HG03575 (cell line): ENCODE results near the gene ZNF880.
"Not testable (repeated sequence)": the region's sequence is repeated elsewhere in the genome, so short reads cannot be mapped to it uniquely, and the experiment has no call there.

ENCODE experiments used
- ATAC-seq: cut with Tn5 transposase; IDR thresholded peaks from one replicate; pipeline ENCODE4 v1.9.1; 2021; ENCODE audit not compliant: unreplicated experiment, insufficient number of reproducible peaks, low FRiP score; ENCODE audit errors: extremely low read depth

ZNF880 gene

DNA sequence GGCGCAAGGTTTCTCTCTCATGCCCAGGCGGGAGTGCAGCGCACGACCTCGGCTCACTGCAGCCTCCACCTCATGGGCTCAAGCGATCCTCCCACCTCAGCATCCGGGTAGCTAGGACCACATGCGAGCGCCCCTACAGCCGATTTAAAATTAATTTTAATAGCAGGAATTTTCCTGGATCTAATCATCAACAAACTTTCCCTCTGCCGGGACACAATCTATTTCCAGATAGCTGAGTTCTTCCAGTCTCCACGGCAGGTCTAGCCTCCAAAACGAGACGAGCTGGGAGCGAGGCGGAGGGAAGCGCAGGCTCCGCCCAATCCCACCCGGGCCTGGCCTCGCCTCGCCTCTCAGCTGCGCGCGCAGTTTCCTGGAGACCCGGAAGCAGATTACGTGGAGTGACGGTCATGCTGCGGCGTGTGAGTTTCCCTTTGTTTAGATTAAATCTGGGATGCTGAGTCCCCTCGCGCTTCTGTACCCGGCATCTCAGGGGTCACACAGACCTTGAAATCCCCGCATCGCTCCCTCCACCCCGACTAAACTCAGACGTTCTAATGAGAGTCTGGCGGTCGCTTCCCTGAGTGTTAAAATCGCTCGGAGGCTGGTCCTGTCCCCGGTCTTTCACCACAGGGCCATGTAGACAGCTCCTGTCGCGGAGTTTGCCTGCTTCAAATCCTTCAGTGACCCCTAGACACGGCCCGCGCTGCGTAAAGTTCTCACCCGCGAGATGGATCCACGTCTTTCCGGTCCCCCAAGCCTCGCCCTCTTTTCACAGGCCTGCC, at the start of gene ZNF880:
Gene ZNF880 (plus strand): TSS at position 365 of the 782 bp plus-strand sequence. CDS start 43 bp downstream, at position 408.
- no peak for ATAC-seq

DNA sequence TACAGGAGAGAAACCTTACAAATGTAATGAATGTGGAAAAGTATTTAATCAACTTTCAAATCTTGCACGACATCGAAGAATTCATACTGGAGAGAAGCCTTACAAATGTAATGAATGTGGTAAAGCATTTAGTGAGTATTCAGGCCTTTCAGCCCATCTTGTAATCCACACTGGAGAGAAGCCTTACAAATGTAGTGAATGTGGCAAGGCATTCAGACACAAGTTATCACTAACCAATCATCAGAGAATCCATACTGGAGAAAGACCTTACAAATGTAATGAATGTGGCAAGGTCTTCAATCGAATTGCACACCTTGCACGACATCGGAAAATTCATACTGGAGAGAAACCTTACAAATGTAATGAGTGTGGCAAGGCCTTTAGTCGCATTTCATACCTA, 47.3 kb upstream of the ZNF880 start:
- ATAC-seq = no peak

DNA sequence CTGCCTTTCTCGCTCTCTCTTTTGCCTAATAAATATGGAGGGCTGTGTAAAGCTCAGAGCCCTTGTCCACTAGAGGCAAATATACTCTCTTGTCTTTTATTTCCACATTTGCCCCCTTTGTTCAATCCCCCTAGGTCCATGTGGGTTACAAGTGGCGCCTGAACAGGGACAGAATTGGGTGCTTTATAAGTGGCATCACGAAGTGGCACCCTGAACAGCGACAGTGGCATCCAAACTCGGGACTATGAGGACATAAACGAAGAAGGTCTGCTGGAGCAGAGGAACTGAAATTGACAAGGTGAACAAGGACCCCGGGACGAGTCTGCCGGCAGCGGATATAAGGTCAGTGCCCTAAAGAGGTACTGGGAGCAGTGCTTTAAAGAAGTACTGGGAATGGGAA, 38.0 kb upstream of the ZNF880 start:
- ATAC-seq = no peak

DNA sequence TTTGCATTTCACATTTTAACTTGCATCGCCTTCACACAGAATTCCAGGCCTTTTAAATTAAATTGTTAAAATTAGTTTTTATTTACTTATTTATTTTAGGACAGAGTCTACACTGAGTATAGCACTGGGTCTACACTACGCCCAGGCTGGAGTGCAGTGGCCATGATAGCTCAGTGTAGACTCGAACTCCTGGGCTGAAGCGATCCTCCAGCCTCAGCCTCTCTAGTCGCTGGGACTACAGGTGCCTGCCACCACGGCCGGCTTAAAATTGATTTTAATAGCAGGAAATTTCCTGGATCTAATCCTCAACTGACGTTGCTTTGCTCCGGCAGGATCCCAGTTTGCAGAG, 34.0 kb upstream of the ZNF880 start:
- ATAC-seq = no peak

DNA sequence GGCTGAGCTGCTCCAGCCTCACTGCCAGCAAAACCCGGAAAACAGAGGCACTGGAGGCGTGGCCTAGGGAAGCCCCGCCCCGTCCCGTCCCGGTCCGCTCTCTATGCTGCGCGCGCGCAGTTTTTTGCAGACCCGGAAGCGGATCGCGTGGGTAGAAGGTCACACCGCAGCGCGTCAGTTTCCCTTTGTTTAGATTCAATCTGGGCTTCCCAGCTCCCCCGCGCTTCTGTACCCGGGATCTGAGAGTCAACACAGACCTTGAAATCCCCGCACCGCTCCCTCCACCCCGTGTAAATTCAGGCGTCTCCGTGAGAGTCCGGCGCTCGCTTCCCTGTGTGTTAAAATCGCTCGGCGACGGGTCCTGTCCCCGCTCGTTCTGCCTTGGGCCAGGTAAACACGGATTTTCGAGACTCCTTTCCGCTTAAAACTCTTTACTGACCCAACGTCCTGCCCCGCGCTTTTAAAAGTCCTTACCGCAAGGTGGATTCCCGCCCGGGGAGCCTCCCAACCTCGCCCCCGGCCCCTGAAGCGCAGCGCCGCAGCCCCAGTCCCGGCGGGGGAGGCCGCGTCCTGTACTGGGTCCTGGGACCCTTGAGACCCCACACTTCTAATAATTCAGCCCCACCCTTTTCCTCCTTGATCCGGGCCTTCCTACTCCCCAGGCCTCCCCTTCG, 33.5 kb upstream of the ZNF880 start, which contains the start of gene ZNF610:
Gene ZNF610 (plus strand): TSS at position 127 of the 674 bp plus-strand sequence. CDS start 12,930 bp downstream, outside the sequence.
- no peak for ATAC-seq

DNA sequence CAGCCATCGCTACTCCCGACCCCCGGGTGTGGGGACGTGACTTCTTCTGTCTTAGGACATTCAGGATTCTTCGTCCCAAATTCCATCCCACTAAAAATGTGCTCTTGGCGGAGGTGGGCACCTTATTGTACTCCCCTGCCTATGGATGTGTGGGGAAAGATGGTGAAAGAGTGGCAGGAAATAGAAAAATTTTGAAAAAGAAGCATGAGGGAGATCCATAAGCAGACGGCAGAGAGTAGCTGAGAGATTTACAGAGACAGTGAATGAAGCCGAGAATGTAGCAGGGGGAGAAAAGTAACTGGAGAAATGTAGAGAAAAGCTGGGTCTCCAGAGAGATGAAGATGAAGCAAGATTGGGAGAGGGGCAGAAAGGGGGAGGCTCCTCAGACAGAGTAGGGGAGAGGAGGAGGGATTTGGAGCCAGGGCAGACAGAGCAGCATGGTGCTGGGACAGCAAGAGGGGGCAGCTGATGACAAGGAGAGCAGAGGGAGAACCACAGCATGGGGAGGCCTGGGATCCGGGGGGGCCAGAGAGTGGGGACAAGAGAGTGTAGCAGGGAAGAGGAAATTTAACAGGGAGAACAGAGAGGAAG, 32.8 kb upstream of the ZNF880 start:
- ATAC-seq = no peak

DNA sequence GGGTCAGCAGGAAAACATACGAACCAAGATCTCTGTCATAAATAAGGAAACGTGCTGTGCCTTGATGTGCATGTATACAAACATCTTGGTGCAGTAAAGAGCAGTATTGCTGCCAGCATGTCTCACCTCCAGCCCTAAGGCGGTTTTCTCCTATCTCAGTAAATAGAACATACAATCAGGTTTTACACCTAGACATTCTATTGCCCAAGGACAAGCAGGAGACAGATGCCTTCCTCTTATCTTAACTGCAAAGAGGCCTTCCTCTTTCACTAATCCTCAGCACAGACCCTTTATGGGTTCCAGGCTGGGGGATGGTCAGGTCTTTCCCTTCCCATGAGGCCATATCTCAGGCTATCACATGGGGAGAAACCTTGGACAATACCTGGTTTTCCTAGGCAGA, 30.7 kb upstream of the ZNF880 start:
- ATAC-seq = not testable (repeated sequence)

DNA sequence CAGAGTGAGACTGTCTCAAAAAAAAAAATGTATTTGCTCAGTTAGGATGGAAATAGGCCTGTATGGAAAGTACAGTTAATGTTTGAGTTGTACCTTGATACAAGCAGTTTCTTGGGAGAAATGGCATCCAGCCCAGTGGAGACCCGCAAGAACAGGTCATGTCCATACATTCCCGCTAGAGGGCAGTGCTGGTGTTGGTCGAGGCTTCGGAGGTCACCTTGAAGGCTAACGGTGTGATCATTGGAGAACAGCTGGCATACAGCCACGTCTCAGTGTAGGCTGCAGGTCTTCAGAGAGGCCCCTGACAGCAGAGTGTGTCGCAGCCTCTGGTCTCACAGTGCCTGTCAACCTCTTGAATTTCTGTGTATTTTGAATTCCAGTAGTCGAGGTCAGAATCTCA, 26.2 kb upstream of the ZNF880 start:
- no peak for ATAC-seq

DNA sequence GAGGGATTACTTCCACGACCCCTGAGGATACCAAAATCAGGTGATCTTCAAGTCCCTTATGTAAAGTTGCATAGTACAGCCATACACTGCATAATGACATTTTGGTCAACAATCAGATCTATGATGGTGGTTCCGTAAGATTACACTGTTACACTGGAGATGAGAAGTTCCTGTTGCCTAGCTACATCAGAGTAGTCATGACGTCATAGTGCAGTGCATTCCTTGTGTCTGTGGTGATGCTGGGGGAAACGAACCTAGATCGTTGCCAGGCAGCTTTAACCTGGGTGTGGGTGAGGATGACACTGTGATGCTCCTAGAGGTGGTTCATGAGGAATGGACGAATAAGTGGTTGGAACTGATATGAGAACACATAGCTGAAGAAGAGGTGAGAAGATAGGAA, 24.6 kb upstream of the ZNF880 start:
- ATAC-seq = no peak

DNA sequence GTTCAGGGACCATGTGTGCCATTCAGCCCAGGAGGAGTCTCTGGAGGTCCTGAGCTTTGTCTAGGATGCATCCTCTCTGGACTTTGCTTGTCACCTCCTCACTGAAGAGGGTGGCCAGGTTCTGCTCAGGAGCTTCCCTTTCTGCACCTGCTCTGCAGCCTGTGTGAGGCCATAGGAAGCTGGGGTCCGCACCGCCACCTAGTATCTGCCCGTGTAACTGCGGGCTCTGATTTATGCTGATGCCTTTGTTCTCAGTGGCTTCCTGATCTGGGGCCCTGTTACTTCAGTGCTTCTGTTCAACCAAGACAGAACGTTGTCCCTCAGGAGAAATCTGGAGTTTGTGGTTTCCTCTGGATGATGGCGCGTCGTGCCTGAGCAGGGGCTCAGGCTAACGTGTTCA, 18.2 kb upstream of the ZNF880 start:
- ATAC-seq = no peak

DNA sequence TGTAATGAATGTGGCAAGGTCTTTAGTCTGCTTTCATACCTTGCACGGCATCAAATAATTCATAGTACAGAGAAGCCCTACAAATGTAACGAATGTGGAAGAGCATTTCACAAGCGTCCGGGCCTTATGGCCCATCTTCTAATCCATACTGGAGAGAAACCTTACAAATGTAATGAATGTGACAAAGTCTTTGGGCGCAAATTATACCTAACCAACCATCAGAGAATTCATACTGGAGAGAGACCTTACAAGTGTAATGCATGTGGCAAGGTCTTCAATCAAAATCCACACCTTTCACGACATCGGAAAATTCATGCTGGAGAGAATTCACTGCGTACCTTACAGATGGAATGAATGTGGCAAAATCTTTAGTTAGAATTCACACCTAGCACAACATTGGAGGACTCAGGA, 3.3 kb upstream of the ZNF880 start:
- ATAC-seq = no peak

DNA sequence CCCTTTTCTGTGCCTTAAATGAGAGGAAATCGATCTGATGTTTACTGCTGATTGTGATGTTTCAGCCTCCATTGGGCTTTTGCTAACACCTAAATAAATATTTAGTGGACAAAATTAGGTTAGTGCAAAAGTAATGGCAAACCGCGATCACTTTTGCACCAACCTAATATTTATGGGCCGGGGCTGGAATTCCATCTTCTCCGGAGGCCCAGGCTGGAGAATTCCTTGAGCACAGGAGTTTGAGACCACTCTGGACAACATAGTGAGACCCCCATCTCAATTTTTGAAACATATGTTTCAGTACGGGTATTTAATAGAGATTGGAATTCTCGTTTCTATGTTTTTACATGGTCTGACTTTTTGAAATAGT, 603 bp downstream of the ZNF880 start:
- no peak for ATAC-seq

DNA sequence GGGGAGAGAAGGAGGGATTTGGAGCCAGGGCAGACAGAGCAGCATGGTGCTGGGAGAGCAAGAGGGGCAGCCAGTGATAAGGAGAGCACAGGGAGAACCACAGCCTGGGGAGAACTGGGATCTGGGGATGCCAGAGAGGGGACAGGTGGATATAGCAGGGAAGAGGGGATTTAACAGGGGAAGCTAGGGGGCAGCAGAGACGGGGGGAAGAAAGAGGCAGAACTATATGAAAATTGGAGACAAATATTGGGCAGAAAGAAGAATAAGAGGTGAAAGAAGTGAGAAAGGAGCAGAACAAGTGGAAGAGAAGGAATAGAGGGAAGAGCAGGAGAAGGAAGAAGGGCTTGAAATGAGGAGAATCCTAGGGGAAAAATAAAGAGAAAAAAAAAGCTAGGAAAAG, 21.4 kb downstream of the ZNF880 start:
- no peak for ATAC-seq

DNA sequence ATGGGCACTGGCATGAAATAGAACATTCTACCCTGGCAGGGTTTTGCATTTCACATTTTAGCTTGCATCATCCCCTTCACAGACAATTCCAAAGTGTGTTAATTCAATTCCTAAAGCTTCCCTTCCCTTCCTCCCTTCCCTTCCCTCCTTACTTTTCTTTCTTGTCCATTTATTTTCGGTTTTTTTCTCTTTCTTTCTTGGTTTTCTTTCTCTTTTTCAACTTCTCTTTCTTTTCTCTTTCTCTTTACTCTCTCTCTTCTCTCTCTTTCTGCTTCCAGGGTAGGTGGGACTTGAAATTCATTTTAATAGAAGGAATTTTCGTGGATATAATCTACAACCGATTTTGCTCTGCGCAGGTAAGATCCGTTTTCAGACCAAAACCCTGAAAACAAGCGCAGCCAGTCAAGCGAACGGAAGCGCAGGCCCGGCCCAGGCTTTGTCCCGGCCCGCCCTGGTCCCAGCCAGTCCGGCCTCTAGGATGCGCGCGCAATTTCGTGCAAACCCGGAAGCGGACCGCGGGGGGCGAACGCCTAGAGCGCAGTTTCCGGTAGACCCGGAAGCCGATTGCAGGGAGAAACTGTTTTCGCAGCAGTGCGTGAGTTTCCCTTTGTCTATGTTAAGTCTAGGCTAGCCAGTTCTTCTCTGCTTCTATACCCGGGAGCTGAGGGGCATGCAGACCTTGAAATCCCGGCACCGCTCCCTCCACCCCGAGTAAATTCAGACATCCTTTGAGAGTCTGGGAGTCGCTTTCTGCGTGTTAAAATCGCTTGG, 27.8 kb downstream of the ZNF880 start, which contains the start of gene ZNF528:
Gene ZNF528 (plus strand): TSS at position 540 of the 771 bp plus-strand sequence. CDS start 4,165 bp downstream, outside the sequence.
- no peak for ATAC-seq

DNA sequence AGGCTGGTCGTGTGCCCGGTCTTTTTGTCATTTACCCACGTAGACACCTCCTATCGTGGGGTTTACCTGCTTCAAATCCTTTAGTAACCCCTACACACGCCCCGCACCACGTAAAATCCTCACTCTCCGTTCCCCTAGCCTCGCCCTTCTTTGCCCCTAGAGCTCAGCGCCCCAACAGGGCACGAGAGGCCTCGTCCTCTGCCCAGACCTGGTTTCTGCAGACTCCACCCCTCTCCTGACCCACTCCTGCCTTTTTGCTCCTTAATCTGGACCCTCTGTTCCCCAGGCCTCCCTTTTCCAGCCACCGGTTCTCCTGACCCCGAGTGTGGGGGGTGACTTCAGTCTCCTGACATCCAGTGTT, 28.3 kb downstream of the ZNF880 start:
- no peak for ATAC-seq

DNA sequence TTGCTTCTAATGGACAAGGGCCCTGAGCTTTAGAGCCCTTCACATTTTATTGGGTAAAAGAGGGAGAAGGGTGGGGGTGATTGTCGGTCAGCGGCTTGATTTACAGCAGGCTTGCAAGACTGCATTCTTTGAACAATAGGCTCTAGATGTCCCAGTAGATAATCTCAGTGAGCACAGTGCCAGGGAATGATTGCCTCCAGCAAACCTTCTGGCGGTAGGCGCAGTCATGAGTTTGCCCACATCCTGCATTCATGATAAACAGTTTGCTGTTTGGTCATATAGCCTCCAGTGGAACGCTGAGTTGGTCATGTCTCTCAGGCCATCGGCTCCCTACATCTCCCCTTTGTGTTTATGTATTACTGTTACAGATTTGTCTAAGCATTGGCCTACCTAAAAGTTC, 40.6 kb downstream of the ZNF880 start:
- ATAC-seq = no peak

DNA sequence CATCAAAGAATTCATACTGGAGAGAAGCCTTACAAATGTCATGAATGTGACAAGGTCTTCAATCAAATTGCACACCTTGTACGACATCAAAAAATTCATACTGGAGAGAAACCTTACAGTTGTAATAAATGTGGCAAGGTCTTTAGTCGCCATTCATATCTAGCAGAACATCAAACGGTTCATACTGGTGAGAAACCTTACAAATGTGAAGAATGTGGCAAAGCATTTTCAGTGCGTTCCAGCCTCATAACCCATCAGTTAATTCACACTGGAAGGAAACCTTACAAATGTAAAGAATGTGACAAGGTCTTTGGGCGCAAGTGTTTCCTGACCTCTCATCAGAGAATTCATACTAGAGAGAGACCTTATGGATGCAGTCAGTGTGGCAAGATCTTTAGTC, 46.0 kb downstream of the ZNF880 start:
- ATAC-seq = no peak

DNA sequence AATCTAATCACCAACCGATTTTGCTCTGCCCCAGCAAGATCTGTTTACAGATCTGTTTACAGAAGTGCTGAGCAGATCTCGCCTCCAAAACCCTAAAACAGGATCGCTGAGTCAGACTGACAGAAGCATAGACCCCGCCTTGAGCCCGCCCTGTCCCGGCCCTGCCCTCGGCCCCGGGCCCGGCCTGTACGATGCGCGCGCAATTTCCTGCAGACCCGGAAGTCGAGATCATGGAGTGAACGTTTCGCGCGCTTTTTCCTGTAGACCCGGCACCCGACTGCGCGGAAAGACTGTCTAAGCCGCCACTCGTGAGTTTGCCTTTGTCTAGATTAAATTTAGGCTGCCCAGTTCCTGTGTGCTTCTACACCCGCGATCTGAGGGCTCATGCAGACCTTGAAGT, 59.2 kb downstream of the ZNF880 start, which contains the start of gene ZNF534:
Gene ZNF534 (plus strand): TSS at position 212 of the 400 bp plus-strand sequence. CDS start 2,327 bp downstream, outside the sequence.
- ATAC-seq = no peak
